ENCODE data around the gene APPBP2. TPM values are rescaled to one million over a fixed set of nuclear protein-coding genes. Genes with fewer than 3 reads are reported as not detected.

The APPBP2 gene
- total RNA-seq, 1 experiment from 2014 or later: 33.1 TPM

GRCh38 chr17:60471451-60471850 is 54.6 kb downstream of the APPBP2 start:
- peaks cover 11% of the 10 kb centered on the region for H3K4me1 Mint-ChIP-seq (ENCODE audit: insufficient read depth, unreplicated experiment)

GRCh38 chr17:60468371-60468770 is 57.7 kb downstream of the APPBP2 start:
- no peak overlapping the region for H3K27ac Mint-ChIP-seq (ENCODE audit: low read depth, unreplicated experiment)
- no peak overlapping the region for H3K4me3 Mint-ChIP-seq (ENCODE audit: unreplicated experiment)
- peaks cover 11% of the 10 kb centered on the region for H3K4me1 Mint-ChIP-seq (ENCODE audit: insufficient read depth, unreplicated experiment)
- BruUV-seq (replicated peaks): no TSS peak
- H3K27me3 Mint-ChIP-seq (ENCODE audit: insufficient read depth, unreplicated experiment): no peaks in the 10 kb centered on the region
- H3K36me3 Mint-ChIP-seq (ENCODE audit: insufficient read depth, unreplicated experiment): peaks cover 58% of the 10 kb centered on the region
- DNase-seq (ENCODE audit: unreplicated experiment): no peak
- CTCF ChIA-PET: no interaction called here
- no peaks in the 10 kb centered on the region for H3K9me3 Mint-ChIP-seq (ENCODE audit: unreplicated experiment)
- no peak for TF ChIP-seq CTCF (IDR thresholded peaks at IDR 0.05; ENCODE audit: unreplicated experiment)
- intact Hi-C loops (cut with micrococcal nuclease): loop anchor here (5.0 kb wide), 1 partner anchor 174 kb away; no protein-coding TSS in a partner anchor
- POLR2A ChIA-PET: no interaction called here

More at GRCh38 chr17:60471451-60471850, 54.6 kb downstream of the APPBP2 start:
- no peaks in the 10 kb centered on the region for H3K27me3 Mint-ChIP-seq (ENCODE audit: insufficient read depth, unreplicated experiment)
- intact Hi-C loops (cut with micrococcal nuclease): no loop called here
- no TSS peak for BruUV-seq (replicated peaks)
- H3K9me3 Mint-ChIP-seq (ENCODE audit: unreplicated experiment): no peaks in the 10 kb centered on the region
- POLR2A ChIA-PET: interaction anchor here (0.6 kb wide), 3 partner anchors 16 to 1571 kb away, joined by 3 to 4 read pairs (median 3); no protein-coding TSS in a partner anchor
- H3K27ac Mint-ChIP-seq (ENCODE audit: low read depth, unreplicated experiment): no peak overlapping the region
- CTCF ChIA-PET: interaction anchor here (0.6 kb wide), 1 partner anchor 947 kb away, joined by 3 read pairs; no protein-coding TSS in a partner anchor
- no peak for DNase-seq (ENCODE audit: unreplicated experiment)
- TF ChIP-seq CTCF (IDR thresholded peaks at IDR 0.05; ENCODE audit: unreplicated experiment): no peak
- H3K36me3 Mint-ChIP-seq (ENCODE audit: insufficient read depth, unreplicated experiment): peaks cover 36% of the 10 kb centered on the region
- H3K4me3 Mint-ChIP-seq (ENCODE audit: unreplicated experiment): no peak overlapping the region

- no peak for DNase-seq (ENCODE audit: unreplicated experiment)
- TF ChIP-seq CTCF (IDR thresholded peaks at IDR 0.05; ENCODE audit: unreplicated experiment): no peak
- POLR2A ChIA-PET: interaction anchor here (0.7 kb wide), 1 partner anchor 62 kb away, joined by 3 read pairs; no protein-coding TSS in a partner anchor
- H3K27ac Mint-ChIP-seq (ENCODE audit: low read depth, unreplicated experiment): no peak overlapping the region
- no TSS peak for BruUV-seq (replicated peaks)
- H3K36me3 Mint-ChIP-seq (ENCODE audit: insufficient read depth, unreplicated experiment): peaks cover 66% of the 10 kb centered on the region
- no peak overlapping the region for H3K4me3 Mint-ChIP-seq (ENCODE audit: unreplicated experiment)
- H3K9me3 Mint-ChIP-seq (ENCODE audit: unreplicated experiment): no peaks in the 10 kb centered on the region
- intact Hi-C loops (cut with micrococcal nuclease): no loop called here
- peaks cover 1% of the 10 kb centered on the region for H3K4me1 Mint-ChIP-seq (ENCODE audit: insufficient read depth, unreplicated experiment)
- CTCF ChIA-PET: interaction anchor here (0.7 to 3.0 kb wide), 2 partner anchors 171 to 174 kb away, joined by 3 to 17 read pairs; no protein-coding TSS in a partner anchor
- H3K27me3 Mint-ChIP-seq (ENCODE audit: insufficient read depth, unreplicated experiment): no peaks in the 10 kb centered on the region
Measured at GRCh38 chr17:60464343-60464742, 61.7 kb downstream of the APPBP2 start.

- CTCF ChIA-PET: interaction anchor here (3.0 kb wide), 1 partner anchor 175 kb away, joined by 17 read pairs; no protein-coding TSS in a partner anchor
Measured at GRCh38 chr17:60463157-60463835, 62.7 kb downstream of the APPBP2 start.

More at GRCh38 chr17:60463157-60463835, 62.7 kb downstream of the APPBP2 start:
- DNase-seq (ENCODE audit: unreplicated experiment): no peak
- Mint-ChIP-seq H3K27ac (ENCODE audit: low read depth, unreplicated experiment) (no peak overlapping the region), H3K9me3 (ENCODE audit: unreplicated experiment) (no peaks in the 10 kb centered on the region), H3K4me3 (ENCODE audit: unreplicated experiment) (no peak overlapping the region), H3K36me3 (ENCODE audit: insufficient read depth, unreplicated experiment) (peaks cover 71% of the 10 kb centered on the region), H3K4me1 (ENCODE audit: insufficient read depth, unreplicated experiment) (no peaks in the 10 kb centered on the region), H3K27me3 (ENCODE audit: insufficient read depth, unreplicated experiment) (no peaks in the 10 kb centered on the region)
- intact Hi-C loops (cut with micrococcal nuclease): no loop called here
- no peak for TF ChIP-seq CTCF (IDR thresholded peaks at IDR 0.05; ENCODE audit: unreplicated experiment)
- POLR2A ChIA-PET: interaction anchor here (0.7 kb wide), 1 partner anchor 63 kb away, joined by 3 read pairs; no protein-coding TSS in a partner anchor
- BruUV-seq (replicated peaks): no TSS peak

All from MCF 10A (cell line).